GM18520 (cell line): Measurements from ENCODE around the gene SH3RF3.

Experiments used
- ATAC-seq: cut with Tn5 transposase; IDR thresholded peaks from one replicate; pipeline ENCODE4 v1.9.1; 2021; ENCODE audit not compliant: unreplicated experiment

SH3RF3 gene

DNA sequence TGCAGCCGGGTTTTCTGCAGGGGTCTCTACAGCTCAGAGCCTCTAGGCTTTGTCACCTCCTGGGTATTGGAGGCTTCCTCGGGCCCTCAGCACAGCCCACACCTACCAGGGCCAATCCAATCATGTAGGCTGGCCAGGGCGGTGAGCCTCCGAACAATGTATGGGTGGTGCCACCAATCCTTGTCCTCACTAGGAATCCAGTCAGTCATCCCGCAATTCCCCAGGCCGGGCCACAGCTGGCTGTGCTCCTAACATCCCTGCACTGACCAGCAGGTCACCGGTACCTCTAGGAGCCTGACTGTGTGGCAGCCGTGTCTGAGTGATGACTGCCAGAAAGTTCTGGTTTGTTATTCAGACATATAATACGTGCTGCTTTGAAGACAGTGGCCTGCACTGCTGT, 129.4 kb downstream of the SH3RF3 start:
- ATAC-seq: no peak

DNA sequence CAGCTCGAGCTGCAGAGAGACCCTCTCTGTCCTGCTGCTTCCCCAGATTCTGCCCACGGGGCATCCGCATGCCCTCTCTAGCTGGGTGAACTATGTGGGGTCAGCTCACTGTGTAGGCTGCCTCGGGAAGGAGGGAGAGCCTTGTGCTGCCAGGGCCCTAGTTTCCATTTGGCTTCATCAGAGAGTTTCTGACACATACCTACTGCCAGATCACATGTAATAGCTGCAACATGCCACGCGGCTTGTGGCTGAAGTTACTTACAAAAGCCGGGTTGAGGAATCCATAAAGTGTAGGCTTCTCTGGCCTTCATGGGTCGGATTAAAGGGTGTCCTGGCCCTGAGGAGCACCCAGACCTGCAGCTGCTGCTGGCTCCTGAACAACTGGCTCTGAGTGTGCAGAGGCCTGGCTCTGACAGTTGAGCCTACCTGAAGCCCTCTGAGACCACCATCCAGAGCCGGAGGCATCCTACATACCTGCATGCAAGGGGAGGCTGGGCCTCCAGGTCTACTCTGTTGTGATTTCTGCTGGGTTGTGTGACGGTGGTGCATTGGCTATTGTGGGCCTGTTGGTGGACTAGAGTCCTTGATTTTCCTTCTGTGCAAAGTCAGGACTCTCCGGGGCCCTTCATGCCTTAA, 130.0 kb downstream of the SH3RF3 start:
- no peak for ATAC-seq

DNA sequence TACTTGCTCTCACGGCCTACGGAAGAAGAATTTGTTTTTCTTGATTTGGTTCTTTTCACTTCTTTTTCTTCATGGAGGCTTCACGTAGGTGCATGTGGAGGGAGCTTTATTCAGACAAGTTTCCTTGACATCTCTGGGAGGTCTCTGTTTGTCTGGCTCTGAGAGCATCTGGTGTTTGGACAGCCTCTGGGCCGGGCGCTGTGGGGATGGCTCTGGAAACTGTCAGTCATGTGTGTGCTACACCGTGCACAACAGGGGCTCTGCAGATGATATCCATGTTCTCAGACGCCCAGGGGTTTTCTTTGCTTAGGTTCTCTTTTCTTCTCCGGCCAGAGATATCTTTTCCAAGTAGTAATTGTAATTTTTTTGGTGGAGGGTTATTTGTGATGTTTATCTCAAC, 130.7 kb downstream of the SH3RF3 start:
- ATAC-seq: no peak

DNA sequence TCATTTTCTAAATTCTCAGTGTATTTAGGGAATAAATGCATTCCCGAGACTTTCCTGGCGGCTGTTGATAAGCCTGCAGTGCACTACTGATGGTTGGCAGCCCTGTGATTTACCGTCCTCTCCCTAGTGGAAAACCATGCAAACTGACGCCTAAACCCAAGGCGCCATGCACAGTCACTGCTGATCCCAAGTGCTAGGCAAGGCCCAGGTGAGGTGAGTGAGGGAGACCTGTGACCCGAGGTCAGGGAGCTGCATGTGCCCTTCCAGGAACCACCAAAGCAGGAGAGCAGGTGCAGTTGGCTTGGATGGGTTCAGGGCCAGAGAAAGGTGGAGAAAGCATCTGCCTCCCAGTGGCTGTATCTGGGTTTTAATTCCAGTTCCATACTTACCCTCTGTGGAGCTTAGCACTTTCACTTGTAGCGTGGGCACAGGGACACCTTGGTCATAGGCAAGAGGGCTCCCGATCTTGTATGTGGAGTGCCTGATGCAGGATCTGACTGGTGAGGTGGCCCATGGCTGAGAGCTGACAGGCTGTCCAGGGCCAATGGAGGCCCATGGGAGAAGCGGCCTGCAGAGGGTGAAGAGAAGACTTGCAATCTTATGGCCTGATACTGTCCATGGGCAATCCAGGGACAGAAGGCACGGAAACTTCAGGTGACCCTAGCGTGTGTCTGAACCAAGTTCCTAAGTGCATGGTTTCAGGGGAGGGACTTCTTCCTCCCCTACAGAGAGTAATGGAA, 131.3 kb downstream of the SH3RF3 start:
- no peak for ATAC-seq

DNA sequence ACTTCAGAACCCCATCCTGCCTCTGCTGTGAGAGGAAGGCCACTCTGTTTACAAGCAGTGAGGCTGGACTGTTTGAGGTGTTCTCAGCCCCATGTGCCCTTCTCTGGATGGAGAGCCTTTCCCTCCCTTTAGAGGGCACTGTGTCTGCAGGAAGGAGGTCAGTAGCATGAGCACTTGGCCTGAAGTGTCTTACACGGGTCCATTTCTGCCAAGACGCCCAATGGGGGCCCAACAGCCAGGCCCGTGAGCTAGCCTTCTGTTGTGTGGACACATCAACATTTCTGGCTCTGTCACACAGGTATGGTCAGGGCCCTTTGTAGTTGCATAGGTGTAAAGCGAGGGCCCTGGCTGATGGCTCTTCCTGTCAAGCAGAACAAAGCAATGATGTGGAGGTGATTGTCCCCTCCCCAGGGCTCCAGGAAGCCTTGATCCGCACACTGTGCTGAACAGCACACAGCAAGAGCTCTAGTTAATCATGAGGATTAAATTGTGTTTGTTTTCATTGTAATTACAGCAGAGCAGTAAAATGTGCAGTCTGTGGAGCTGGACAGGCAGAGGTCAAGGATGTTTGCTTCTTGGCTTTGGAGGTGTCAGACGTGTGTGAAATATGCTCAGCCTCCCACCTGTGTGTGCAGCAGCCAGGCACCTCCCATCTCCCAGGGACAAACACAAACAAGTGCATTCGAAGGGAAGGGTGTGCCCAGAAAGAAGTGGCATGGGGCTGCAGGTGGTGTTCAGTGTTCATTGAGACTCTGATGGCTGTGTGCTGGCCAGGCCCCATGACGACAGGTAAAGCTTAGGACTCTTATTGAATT, 132.1 kb downstream of the SH3RF3 start:
- ATAC-seq: no peak

GRCh38 chr2:109261906-109262631, 133.1 kb downstream of the SH3RF3 start:
- no peak for ATAC-seq

DNA sequence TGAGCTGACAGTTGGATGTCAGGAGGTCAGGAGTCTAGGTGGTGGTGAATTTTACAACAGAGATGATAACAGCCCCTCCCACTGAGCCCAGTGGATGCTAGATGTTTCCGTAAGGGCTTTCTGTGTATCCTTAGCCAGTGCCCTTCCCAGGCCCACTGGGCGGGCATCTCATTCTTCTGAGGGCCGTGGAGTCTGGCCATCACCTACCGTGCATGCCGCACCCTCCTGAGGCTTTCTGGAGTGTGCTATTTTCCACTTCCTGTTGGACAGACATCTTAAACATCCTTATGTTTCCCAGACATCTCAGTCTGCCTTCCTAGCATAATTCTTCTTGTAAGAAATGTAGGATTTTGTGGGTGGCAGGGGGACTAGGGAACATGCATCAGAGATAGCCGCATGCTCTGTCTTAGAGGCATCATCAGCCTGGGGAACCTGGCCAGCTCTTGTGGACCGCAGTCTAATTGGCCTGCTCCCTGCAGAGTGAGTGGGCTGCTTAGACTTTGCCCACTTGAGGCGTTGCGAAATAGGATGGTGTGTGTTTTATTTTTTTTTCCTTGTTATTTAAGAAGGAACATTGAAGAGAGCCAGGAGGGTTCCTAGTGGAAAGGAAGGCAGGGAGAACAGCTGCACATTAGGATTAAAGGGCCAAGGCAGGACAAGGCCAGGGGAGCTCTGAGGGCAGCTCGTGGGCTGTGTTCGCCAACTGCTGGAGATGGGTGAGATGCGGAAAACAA, 135.8 kb downstream of the SH3RF3 start:
- ATAC-seq: no peak

DNA sequence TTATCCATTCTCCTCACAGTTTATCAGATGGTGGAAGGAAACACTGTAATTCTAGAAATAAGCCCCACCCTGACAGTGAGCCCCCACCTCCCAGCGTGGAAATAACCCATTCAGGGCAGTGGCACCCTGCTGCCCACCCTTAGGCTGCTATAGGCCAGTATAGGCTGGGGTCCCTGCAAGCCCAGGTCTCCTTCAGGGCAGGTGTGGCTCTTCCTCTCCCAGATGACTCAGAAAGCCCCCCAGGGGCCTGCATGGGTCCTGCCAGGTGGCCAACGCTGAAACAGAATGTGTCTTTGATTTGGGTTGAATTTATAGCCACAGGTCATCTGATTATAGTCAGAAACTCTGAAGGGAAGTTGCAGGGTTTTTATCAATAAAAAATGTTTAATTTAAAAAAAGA, 136.4 kb downstream of the SH3RF3 start:
- no peak for ATAC-seq

DNA sequence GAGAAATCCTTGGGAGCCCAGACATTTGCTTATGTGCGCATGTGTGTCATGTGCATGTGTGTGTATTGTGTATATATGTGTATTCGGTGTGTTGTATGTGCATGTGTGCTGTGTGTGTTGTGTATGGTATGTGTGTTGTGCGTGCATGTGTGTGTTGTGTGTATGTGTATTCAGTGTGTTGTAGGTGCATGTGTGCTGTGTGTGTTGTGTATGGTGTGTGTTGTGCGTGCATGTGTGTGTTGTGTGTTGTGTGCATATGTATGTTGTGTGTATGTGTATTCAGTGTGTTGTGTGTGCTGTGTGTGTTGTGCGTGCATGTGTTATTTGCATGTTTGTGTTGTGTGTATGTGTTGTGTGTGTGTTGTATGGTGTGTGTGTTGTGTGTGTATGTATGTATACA, 136.9 kb downstream of the SH3RF3 start:
- no peak for ATAC-seq

GRCh38 chr2:109266496-109266895, 137.5 kb downstream of the SH3RF3 start:
- no peak for ATAC-seq

GRCh38 chr2:109266998-109267854, 138.2 kb downstream of the SH3RF3 start:
- ATAC-seq: no peak

DNA sequence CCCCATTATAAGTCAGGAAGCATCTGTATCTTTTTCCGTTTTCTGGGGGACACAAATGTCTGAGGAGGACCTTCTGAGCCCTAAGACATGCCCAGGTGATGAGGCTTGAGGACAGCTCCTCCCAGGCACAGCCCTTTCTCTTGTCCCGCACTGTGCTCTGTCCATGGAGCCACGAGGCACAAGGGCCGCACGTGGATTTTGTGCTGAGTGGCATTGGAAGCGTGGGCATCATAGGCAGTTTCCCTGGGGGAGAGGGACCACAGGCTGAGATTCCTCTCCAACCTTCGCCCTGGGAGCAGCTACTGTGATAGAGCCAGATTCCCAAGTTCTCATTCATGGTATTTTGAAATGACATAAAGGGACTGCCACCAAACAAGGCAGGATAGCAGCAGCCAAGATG, 139.9 kb downstream of the SH3RF3 start:
- no peak for ATAC-seq

DNA sequence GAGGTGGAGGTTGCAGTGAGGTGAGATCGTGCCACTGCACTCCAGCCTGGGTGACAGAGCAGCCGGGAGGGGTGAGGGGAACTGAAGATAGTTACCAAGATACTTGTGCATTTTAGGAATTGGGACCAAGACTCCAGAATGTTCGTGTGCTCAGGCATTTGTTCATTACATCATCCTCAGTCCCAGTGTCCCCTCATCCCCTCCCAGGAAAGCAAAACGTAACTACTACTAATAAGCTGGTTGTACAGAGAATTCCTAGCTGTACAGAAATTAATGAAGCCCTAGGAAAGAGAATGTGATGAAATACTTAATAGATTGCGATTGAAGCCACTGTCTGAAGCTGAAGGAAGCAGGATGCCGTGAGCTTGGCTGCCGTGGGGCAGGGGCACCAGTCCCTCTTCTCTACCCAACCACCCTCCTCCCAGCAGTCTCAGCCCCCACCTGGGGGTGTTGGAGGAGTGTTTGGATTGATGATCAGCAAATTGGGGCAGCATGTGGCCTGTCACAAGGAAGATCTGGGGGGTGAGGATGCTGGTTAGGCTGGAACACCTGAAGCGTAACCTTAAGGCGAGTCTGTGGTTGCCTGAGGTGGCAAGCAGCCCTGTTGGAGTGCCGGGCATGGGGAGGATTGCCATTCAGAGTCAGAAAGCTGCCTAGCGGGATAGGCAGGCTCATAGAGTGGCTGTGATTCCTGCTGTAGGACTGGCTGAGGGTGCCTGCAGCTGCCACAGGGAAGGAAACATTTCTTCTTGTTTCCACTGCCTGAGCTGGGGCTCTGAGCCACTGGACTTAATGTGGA, 140.9 kb downstream of the SH3RF3 start:
- no peak for ATAC-seq

DNA sequence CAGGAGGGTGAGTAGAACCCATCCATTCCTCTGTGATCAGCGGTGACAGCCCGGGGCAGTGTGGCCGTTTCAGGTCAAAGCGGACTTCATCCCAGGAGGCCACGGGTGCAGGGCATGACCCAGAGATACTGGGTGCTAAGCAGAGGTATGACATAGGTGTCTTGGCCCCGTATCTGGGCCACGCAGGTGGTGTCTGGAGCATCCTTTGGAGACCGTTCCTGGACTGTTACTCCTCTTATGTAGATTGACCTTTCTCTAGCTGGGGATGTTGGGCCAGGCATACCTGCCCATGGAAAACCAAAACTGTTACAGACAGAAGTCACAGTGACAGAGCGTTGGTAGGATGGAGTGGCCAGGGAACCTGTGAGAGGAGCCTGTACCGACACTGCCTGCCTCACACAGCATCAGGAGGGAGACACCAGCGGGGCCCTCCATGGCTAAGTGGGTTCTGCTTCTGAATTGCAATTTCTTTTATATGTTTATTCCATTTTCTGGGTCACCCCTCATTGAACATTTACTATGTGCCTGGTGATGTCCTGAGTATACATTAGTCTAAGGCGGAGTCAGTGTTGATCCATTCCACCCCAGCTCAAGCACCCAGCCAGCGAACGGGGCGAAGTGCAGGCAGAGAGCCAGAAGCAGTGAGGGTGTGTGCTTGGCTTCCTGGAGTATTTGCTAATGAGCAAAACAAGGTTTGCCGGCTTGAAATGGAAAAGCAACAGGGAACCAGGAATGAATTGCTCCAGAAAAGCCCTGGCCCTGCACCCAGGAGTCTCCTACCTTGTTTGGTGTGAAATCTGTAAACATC, 141.7 kb downstream of the SH3RF3 start:
- no peak for ATAC-seq

DNA sequence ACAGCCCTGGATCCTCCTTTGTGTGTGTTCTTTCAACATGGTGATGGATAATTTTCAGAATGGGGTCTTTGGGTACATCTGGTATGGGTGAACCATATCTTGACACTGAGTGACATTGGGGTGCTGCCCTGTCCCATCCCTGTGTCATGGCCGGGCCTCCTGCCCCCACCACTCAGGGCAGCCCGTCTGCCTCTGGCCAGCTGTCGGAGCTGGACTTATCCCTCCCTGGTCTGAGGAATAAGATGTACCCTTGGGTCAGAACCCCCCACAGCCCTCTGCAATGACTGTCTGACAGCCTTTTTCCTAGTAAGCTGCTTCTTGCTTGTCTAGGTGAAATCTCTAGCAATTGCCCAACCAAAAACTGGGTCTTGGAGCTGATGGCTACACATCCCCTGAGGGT, 142.9 kb downstream of the SH3RF3 start:
- no peak for ATAC-seq

DNA sequence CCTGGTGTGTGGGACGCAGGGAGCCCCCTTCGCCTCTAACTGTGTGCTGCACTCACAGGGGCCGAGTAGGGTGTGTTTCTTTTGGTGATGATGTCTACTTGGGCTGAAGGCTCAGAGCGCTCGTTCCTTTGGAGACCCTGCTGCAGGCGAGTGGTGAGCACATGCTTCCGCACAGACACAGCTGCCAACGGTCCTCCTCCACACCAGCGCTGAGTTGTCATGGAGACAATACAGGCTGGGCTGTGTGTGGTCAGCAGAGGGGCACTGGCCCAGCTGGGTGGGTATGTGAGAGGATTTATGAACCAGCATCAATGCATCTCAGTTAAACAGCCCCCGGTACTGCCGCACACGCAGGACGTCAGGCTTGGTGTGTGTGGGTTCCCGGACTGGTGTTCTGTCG, 143.5 kb downstream of the SH3RF3 start:
- no peak for ATAC-seq

DNA sequence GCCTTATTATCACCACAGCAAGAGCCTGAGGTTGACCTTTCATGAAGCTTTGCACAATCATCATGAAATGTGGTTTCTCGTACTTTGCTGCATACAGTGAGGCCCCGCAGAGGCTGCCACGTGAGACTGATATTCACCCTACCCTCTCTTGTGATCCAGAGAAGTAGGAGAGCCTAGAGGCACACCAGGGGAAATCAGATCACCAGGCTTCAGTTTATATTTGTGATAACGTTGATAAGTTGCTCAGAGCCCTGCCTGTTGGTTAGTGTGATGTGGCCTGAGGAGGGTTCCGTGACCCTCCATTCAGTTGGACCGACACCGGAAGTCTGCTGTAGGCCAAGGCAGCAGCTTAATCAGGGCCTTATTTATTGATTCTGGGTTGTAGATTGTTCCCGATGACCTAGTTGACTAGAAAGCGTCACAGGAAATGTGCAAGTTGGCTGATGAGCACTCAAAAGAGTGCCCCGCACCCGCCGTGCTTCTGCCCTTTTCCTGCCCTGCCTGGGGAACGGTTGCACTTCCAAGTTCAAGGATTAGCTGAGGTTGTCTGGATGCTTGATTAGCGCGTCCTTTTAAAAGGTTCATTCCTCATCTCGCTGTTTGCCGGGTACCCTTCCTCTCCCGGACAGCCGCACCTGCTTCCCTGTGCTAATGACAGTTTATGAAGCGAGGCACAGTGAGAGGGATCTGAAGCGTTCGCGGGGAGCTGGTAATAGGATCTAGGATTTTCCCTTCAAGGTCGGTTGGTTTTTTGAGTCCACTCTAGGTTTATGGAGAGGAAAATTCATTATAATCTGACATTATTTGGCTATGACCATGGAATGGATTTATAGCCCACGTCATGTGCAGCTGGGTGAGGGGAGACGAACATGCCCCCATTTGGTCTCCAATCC, 146.4 kb downstream of the SH3RF3 start:
- ATAC-seq: no peak
